NCI-H2196 (cell line): ENCODE measurements around the gene LRFN2.

Experiments
- DNase-seq: peaks from one replicate; lab custom pipeline; 2025; ENCODE audit not compliant: unreplicated experiment; lab: John Stamatoyannopoulos, UW

Gene LRFN2

GRCh38 chr6:40520678-40521077 is 66.5 kb downstream of the LRFN2 start:
- DNase-seq, result peak; percentile 77

- DNase-seq, result no peak
These were observed 67.1 kb downstream of the LRFN2 start for GRCh38 chr6:40520084-40520483.

GRCh38 chr6:40517654-40518053 is 69.5 kb downstream of the LRFN2 start:
- no peak for DNase-seq

GRCh38 chr6:40516429-40516828 is 70.7 kb downstream of the LRFN2 start:
- no peak for DNase-seq

- no peak for DNase-seq
These were observed 74.8 kb downstream of the LRFN2 start for GRCh38 chr6:40512340-40512739.

- no peak for DNase-seq
These were observed 75.3 kb downstream of the LRFN2 start for GRCh38 chr6:40511884-40512283.

- no peak for DNase-seq
These were observed 76.7 kb downstream of the LRFN2 start for GRCh38 chr6:40510442-40510841.

- DNase-seq, result no peak
These were observed 77.4 kb downstream of the LRFN2 start for GRCh38 chr6:40509716-40510260.

- DNase-seq, result no peak
These were observed 78.1 kb downstream of the LRFN2 start for GRCh38 chr6:40509086-40509485.

GRCh38 chr6:40506954-40507353 is 80.2 kb downstream of the LRFN2 start:
- DNase-seq, result no peak

- DNase-seq, result no peak
These were observed 81.9 kb downstream of the LRFN2 start for GRCh38 chr6:40505191-40505810.

- DNase-seq, result no peak
These were observed 82.9 kb downstream of the LRFN2 start for GRCh38 chr6:40504274-40504673.

GRCh38 chr6:40500227-40500626 is 86.9 kb downstream of the LRFN2 start:
- DNase-seq, result no peak

- no peak for DNase-seq
These were observed 87.9 kb downstream of the LRFN2 start for GRCh38 chr6:40499215-40499614.

GRCh38 chr6:40498148-40498547 is 89.0 kb downstream of the LRFN2 start:
- DNase-seq, result no peak

GRCh38 chr6:40492187-40492586 is 95.0 kb downstream of the LRFN2 start:
- no peak for DNase-seq

GRCh38 chr6:40490508-40490907 is 96.7 kb downstream of the LRFN2 start:
- no peak for DNase-seq

GRCh38 chr6:40489798-40490197 is 97.4 kb downstream of the LRFN2 start:
- DNase-seq, result no peak

GRCh38 chr6:40486576-40486975 is 100.6 kb downstream of the LRFN2 start:
- no peak for DNase-seq

- DNase-seq, result no peak
These were observed 101.4 kb downstream of the LRFN2 start for GRCh38 chr6:40485795-40486194.

GRCh38 chr6:40485300-40485699 is 101.9 kb downstream of the LRFN2 start:
- no peak for DNase-seq

GRCh38 chr6:40484066-40484465 is 103.1 kb downstream of the LRFN2 start:
- DNase-seq, result no peak

- no peak for DNase-seq
These were observed 104.6 kb downstream of the LRFN2 start for GRCh38 chr6:40482532-40482931.
